Stimulated activated CD8-positive, alpha-beta memory T cell treated with anti-CD3 and anti-CD28 coated beads, Interleukin-2, amount 100 ng/mL, for 48 hours (primary cell): ENCODE results near the gene EBI3.
"Not testable (repeated sequence)": the region's sequence is repeated elsewhere in the genome, so short reads cannot be mapped to it uniquely, and the experiment has no call there.

ENCODE experiments used
- DNase-seq, 2 donors: peaks; one replicate each; pipeline ENCODE4 v3.0.0-alpha.2; 2020; ENCODE audit warnings: low read depth in 2 of 2

The EBI3 gene

DNA sequence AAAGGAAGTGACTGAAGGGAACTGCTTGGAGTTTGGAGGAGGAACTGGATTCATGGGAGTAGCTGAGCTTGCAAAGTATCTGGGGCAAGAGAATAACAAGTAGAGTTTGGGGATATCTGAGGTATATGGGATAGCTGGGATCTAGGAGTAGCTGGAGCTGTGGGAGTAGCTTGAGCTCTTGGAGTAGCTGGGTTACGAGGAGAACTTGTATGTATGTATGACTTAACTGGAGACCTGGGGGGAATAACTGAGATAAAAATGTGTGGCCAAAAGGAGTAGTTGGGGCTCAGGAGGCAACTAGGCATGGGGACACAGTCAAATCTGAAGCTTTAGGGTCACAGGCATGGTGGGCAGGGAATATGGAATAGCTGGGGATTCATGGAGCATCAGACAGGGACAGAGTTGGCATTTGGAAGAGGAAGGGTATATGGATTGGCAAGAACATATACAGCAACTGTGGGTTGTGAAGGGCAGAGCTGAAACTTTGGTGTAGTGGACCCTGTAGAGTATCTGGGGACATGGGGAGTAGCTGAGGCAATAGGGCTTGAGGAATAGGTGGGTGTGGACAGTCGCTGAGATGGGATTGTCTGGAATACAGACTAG, 28.3 kb upstream of the EBI3 start:
- no peak for DNase-seq

DNA sequence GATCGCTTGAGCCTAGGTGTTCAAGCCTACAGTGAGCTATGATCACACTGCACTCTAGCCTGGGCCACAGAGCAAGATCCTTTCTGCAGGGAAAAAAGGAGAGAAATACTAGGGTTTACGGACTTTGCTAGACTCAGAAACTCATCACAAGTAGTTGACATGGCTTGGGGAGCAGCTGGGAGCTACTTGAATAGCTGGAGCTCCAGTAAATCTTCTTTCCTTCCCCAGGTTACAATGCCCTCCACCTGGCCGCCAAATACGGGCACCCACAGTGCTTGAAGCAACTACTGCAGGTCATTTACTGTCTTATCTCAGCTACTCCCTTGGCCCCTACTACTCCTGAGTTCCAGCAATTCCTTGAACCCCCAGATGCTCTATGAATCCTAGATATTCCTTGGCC, 27.5 kb upstream of the EBI3 start:
- DNase-seq, result no peak

DNA sequence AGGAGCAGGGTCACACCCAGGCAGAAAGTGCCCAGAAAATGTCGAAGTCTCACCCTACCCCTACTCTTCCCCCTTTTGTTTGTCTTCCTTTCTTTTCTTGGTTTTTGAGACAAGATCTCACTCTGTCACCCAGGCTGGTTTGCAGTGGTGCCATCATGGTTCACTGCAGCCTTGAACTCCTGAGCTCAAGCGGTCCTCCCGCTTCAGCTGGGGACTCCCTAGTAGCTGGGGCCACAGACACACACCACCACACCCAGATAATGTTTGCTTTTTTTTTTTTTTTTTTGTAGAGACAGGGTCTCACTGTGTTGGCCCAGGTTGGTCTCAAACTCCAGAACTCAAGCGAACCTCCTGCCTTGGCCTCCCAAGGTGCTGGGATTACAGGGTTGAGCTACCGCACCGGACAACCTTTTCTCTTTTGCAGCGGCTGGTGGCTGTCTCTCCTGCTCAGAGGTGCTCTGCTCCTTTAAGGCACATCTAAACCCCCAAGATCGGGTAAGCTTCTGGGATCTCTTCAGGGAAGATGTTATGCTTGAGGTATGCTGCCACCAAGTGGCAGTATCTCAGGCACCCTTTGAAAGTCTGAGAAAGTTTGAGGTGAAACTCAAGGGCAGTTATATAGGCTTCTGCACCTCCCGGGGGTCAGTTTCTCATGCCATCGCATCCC, 22.4 kb upstream of the EBI3 start:
- DNase-seq, result no peak

DNA sequence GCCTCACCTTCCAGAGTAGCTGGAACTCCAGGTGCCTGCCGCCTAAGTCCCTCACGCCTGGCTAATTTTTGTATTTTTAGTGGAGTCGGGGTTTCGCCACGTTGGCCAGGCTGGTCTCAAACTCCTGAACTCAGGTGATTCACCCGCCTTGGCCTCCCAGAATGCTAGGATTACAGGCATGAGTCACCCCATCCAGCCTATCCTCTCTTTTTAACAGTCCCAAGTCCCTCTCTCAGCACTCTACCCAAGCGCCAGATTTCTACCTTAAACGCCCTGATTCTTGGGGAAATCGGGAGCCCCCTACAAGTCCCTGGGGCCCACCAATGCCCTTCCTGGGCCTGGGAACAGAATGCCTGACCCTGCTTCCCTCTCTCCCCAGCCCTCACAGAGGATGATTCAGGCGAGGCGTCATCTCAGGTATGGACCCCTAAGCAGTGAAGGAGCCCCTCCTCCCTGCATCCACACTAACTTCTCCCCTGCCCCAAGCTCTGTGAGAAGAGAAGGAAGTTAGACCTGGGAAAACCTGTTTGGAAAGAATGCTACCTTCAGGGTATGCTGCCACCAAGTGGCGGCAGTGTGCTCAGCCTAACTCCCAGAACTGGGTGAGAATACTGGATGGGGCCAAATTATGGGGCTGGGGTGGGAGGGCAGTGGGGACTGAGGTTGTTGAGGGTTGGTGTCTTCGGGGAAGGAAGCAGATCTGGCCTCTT, 20.8 kb upstream of the EBI3 start:
- DNase-seq, result no peak

DNA sequence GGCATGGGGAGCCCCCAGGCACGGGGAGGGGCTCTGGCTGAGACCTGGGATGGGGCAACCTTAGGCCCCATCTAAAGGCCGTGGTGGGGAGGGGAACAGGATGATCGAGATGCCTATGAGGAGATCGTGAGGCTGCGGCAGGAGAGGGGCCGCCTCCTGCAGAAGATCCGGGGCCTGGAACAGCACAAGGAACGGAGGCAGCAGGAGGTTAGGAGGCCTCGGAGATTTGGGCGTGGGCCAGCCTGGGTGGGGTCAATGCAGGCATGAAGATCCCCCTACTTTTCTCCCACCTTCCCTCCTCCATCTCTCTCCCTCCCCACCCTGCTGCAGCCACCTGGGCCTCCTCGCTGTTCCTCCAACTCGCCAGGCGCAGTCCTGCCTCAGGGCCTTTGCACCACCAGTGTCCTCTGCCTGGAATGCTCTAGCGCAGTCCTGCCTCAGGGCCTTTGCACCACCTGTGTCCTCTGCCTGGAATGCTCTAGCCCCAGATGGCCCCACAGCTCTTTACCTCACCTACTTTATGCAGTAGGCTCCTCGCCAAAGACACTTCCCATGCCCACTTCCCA, 19.1 kb upstream of the EBI3 start:
- no peak for DNase-seq

DNA sequence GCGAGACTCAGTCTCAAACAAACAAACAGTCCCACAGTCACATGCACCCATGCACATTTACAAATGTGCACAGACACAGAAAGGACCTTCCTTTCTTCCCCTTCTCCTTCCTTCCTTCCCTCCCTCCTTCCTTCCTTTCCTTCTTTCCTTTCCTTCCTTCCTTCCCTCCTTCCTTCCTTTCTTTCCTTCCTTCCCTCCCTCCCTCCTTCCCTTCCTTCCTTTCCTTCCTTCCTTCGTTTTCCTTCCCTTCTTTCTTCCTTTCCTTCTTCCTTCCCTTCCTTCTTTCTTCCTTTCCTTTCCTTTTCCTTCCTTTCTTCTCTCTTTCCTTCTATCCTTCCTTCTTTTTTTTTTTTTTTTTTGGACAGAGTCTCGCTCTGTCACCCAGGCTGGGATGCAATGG, 16.2 kb upstream of the EBI3 start:
- no peak for DNase-seq

DNA sequence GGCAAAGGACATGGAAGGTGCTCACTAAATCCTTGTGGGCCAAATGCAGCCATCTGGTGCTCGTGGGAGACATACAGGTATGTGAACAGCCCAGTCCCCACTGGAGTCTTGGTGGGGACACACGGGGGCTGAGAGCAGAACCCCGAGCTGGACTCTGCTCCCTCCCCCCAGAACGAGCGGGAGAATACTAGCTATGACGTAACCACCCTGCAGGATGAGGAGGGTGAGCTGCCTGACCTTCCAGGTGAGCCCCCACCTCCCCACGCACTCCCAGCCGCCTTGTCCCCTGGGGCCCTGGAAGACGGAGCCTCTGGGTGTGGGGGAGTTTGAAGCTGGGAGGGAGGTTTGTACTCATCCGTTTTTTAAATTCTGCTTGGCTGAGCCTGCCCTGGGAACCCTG, 13.5 kb upstream of the EBI3 start:
- DNase-seq, result no peak

DNA sequence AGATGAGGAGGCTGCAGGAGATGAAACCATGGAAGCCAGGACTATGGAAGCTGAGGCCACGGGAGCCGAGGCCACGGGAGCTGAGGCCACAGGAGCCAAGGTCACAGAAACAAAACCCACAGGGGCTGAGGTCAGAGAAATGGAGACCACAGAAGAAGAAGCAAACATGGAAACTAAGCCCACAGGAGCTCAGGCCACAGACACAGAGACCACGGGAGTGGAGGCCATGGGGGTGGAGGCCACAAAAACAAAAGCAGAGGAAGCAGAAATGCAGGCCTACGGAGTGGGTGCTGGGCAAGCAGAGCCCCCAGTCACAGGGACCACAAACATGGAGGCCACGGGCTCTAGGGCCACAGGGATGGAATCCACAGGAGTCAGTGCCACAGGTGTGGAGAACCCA, 12.5 kb upstream of the EBI3 start:
- DNase-seq, result no peak

DNA sequence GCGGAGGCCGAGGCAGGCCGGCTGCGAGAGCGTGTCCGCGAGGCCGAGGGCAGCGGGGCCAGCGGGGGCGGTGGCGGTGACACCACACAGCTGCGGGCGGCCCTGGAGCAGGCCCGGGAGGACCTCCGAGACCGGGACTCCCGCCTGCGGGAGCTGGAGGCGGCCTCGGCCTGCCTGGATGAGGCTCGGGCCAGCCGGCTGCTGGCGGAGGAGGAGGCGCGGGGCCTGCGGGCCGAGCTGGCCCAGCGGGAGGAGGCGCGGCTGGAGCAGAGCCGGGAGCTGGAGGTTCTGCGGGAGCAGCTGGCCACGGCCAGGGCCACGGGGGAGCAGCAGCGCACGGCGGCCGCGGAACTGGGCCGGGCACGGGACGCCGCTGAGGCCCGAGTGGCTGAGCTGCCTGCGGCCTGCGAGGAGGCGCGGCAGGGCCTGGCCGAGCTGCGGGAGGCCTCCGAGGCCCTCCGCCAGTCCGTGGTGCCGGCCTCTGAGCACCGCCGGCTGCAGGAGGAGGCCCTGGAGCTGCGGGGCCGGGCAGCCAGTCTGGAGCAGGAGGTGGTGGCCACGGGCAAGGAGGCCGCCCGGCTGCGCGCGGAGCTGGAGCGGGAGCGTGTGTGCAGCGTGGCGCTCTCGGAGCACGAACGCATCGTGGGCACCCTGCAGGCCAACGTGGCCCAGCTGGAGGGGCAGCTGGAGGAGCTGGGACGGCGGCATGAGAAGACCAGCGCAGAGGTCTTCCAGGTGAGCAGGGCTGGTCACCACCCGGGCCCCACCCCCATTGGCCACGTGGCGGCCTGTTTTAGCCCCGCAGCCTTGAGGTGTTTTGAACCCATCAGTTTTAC, 11.7 kb upstream of the EBI3 start:
- DNase-seq, result no peak

DNA sequence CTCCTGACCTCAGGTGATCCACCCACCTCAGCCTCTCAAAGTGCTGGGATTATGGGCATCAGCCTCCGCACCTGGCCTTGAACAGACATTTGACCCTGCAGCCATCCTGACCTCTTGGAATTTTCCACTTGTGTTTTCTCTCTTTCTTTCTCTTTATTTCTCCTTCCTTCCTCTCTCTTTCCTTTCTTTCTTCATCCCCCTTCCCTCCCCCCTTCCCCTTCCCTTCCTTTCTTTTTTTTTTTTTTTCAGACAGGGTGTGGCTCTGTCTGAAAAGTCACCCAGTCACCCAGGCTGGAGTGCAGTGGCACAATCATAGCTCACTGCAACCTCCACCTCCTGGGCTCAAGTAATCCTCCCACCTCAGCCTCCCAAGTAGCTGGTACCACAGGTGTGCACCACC, 10.8 kb upstream of the EBI3 start:
- DNase-seq, result not testable (repeated sequence)

DNA sequence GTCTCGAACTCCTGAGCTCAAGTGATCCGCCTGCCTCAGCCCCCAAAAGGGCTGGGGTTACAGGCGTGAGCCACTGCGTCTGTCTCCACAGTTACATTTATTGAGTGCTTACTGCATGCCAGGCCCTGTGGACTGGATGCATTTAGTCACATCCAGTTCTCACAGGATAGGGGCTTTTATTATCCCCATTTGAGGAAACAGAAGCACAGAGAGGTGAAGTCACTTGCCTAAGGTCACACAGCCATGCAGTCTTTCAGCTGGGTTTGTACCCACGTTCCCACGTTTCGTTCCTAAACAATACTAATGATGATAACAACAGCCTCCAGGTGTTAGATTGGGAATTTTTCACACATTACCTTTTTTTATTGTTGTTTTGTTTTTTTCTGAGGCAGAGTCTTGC, 9.1 kb upstream of the EBI3 start:
- no peak for DNase-seq

DNA sequence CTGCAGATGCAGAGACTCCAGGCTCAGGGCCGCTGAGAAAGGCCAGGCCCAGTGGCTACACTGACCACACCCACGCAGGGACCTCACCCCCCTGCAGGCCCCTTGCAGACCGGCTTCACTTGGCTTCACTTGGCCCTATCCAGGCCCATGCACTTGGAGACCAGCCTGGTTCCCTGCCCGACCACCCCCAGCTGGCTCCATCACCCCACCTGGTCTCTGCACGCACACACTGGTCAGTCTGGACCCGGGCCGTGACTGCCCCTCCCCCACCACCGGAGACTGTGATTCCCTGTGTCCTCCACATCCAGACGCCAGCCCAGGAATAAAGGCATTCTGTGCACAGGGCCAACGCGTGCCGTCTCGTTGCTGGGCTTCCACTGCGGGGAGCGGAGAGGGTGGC, 4.9 kb upstream of the EBI3 start:
- no peak for DNase-seq

DNA sequence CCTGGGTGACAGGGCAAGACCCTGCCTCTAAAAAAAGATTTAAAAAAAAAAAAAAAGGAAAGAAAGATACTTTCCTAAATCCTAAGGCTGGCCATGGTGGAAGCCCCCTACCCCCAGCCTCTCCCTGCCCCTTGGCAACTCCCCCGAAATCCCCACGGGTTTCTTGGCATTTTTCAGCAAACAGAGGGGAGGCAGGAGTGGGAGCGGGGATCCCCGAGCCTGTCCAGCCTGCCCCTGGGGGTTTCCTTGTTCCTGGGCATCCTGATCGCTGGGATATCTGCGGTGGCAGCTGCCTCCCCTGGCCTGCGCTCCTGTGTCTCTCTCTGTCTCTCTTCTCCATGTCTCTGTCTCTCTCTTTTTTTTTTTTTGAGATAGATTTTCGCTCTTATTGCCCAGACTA, 3.4 kb upstream of the EBI3 start:
- no peak for DNase-seq

DNA sequence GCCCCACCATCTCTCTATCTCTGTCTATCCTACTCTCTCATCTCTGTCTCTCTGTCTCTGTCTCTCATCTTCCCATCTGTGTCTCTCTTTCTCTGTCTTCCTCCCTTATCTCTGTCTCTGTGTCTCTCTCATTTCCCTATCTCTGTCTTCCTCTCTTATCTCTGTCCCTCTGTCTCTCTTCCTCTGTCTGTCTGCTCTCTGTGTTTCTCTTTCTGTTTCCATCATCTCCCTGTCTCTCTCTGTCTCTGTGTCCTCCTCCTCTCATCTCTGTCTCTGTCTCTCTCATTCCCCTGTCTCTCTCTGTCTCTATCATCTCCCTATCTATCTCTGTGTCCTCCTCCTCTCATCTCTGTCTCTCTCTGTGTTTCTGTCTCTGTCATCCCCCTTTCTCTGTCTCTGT, 1.6 kb upstream of the EBI3 start:
- DNase-seq, result no peak

DNA sequence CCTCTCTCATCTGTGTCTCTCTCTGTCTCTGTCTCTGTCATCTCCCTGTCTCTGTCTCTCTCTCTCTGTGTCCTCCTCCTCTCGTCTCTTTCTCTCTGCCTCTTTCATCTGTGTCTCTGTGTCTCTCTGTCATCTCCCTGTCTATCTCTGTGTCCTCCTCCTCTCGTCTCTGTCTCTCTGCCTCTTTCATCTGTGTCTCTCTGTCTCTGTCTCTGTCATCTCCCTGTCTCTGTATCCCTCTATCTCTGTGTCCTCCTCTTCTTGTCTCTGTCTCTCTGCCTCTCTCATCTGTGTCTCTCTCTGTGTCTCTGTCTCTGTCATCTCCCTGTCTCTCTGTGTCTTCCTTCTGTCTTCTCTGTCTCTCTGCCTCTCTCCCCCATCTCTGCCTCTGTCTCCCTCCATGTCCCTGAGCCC, 551 bp upstream of the EBI3 start:
- DNase-seq, result no peak

DNA sequence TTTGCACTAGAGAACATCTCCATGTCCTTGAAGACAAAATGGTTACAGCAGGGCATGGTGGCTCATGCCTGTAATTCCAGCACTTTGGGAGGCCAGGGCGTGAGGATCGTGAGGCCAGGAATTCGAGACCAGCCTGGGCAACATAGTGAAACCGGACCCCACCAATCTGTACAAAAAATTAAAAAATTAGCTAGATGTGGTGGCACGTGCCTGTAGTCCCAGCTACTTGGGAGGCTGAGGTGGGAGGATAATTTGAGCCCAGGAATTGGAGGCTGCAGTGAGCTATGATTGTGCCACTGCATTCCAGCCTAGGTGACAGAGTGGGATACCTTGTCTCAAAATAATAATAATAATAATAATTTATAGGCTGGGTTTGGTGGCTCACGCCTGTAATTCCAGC, 914 bp downstream of the EBI3 start:
- DNase-seq, result not testable (repeated sequence)

DNA sequence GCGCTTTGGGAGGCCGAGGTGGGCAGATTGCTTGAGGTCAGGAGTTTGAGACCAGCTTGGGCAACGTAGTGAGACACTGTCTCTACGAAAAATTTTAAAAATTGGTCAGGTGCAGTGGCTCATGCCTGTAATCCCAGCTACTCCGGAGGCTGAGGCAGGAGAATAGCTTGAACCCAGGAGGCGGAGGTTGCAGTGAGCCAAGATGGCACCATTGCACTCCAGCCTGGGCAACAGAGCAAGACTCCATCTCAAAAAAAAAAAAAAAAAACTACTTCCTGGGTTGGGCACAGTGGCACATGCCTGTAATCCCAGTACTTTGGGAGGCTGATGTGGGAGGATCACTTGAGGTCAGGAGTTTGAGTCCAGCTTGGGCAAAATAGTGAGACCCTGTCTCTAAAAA, 2.2 kb downstream of the EBI3 start:
- DNase-seq, result not testable (repeated sequence)

DNA sequence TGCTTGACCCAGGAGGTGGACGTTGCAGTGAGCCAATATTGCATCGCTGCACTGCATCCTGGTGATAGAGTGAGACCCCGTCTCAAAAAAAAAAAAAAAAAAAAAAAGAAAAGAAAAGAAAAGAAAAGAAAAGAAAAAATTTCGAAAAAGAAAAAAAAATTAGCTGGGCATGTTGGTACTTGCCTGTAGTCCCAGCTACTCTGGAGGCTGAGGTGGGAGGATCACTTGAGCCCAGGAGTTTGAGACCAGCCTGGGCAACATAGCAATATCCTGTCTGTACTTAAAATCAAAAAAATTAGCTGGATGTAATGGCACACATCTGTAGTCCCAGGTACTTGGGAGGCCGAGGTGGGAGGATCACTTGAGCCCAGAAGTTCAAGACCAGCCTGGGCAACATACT, 2.8 kb downstream of the EBI3 start:
- DNase-seq, result not testable (repeated sequence)

DNA sequence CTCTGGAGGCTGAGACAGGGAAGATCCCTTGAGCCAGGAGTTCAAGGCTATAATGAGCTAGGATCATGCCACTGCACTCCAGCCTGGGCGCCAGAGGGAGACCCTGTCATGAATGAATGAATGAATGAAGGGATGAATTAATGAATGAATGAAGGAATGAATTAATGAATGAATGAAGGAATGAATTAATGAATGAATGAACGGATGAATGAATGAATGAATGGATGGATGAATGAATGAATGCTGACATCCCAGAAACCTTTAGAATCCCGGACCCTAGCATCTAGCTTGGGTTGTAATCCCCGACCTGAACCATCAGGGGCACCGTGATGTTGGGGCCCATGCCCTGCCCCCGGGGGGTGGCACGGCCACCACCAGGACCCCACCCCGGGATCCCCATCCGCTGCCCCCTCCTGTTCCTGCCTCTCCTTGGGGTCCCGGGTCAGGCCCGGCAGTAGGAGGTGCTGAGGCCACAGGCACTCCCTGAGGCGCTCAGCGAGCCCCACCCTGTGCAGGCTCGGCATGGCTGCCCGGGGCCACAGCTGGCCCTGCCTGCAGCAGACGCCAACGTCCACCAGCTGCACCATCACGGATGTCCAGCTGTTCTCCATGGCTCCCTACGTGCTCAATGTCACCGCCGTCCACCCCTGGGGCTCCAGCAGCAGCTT, 3.4 kb downstream of the EBI3 start:
- DNase-seq, result no peak

DNA sequence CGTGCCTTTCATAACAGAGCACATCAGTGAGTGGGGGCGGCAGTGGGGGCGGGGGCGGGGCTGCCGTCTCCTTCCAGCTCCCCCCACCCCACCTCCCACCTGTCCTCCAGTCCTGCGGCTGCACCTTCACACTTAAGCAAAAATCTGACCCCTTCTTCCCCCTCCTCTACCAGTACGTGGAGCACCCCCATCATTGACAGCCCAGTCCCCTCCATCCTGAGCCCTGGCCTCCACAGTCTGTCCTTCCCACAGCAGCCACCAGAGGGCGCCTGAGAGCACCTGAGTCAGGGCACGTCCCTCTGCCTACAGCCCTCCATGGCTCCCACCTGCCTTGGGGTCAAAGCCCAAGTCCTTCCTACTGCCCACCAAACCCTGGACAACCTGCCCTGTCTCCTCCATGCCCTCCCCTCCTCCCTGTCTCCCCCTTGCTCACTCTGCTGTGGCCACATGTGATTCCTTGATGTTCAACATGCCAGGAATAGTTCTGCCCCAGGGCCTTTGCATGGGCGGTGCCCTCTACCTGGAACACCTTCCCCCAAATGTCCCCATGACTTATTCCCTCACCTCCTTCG, 4.0 kb downstream of the EBI3 start:
- peak; percentile 65 to 79 for DNase-seq

DNA sequence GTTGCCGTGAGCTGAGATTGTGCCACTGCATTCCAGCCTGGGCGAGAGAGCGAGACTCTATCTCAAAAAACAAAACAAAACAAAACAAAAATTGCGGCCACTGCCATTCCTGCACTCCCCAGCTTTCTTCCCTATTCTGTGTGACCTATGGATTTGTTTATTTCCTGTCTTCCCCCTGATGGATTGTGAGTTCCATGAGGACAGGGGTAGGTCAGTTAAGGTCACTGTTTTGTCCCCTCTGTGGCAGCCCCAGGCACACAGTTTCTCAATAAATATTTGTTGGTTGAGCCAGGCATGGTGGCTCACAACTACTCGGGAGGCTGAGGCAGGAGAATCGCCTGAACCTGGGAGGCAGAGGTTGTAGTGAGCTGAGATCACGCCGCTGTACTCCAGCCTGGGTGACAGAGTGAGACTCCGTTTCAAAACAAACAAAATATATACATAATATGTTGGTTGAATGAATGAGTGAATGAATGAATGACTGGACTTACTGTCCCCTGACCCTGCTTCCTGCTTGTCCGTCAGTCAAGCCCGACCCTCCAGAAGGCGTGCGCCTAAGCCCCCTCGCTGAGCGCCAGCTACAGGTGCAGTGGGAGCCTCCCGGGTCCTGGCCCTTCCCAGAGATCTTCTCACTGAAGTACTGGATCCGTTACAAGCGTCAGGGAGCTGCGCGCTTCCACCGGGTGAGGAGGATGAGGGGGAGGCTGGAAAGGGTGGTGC, 5.0 kb downstream of the EBI3 start:
- DNase-seq, result no peak
